Activated naive CD8-positive, alpha-beta T cell (primary cell): ENCODE measurements around the gene DCPS.
"Not testable (repeated sequence)": the region's sequence is repeated elsewhere in the genome, so short reads cannot be mapped to it uniquely, and the experiment has no call there.

Experiments
- H3K27ac Mint-ChIP-seq: one replicate; pipeline ENCODE4 v1.8.0; 2021; ENCODE audit warnings: mixed read lengths
- H3K27me3 Mint-ChIP-seq: one replicate; pipeline ENCODE4 v1.8.0; 2021; ENCODE audit warnings: mixed read lengths
- H3K36me3 Mint-ChIP-seq: one replicate; pipeline ENCODE4 v1.8.0; 2021; ENCODE audit warnings: mixed read lengths
- H3K4me1 Mint-ChIP-seq: one replicate; pipeline ENCODE4 v1.8.0; 2021; ENCODE audit warnings: low read depth, mixed read lengths
- H3K4me3 Mint-ChIP-seq: one replicate; pipeline ENCODE4 v1.8.0; 2021; ENCODE audit warnings: mild to moderate bottlenecking, mixed read lengths
- H3K9me3 Mint-ChIP-seq: one replicate; pipeline ENCODE4 v1.8.0; 2021; ENCODE audit warnings: low read depth, mixed read lengths

The DCPS gene

DNA sequence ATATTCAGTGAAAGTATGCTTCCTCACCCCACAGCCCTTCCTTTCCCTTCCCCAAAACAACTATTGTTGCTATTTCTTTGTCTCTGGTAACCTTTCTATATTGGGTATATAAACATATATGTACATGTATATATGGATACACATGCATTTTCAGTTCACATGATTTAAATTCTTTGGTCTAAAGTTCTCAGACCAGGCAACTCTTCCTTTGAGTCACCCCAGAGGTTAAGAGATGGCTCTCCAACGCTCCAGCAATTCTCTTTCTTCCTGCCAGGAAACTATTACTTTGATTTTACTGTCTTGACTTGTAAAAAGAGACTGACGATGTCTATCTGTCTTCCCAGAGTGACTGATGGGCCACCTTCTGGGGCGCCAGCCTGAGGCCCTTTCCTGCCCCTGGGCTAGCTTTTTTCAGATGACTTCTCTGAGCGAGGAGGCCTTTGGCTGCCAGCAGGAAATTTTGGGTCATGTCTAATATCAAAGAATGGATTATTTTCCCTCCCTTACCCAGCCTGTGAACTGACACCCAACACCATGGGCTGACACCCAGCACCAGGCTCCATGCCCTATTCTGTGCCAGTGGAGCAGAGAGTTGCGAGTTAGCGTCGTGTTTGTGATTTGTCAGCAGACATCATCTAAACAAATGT, 37.2 kb downstream of the DCPS start:
- peaks cover 6% of the 10 kb centered on the region for H3K36me3 Mint-ChIP-seq
- no peaks in the 10 kb centered on the region for H3K9me3 Mint-ChIP-seq
- no peaks in the 10 kb centered on the region for H3K27me3 Mint-ChIP-seq
- no peaks in the 10 kb centered on the region for H3K4me1 Mint-ChIP-seq
- no peak overlapping the region for H3K27ac Mint-ChIP-seq
- H3K4me3 Mint-ChIP-seq = no peak overlapping the region

DNA sequence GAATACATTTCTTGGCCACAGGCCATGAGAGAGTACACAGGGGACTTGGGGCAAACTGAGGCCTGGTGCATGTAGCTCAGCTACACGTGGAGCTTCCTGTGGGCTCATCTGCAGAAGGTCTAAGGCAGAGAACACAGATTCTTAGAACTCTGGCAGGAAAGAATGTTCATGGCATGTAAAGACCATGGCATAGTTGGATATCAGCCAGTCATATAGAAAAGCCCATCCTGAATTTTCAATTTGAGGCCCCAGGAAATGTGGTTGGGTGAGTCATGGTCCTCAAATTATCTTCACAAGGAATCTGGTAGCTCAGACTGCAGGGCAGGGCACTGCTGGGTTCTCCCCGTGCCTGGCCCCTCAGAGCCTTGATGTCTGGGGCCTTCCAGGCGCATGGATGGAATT, 37.9 kb downstream of the DCPS start:
- H3K27me3 Mint-ChIP-seq = no peaks in the 10 kb centered on the region
- H3K36me3 Mint-ChIP-seq = peaks cover 6% of the 10 kb centered on the region
- H3K27ac Mint-ChIP-seq = peak overlapping the region; percentile 11
- H3K4me1 Mint-ChIP-seq = no peaks in the 10 kb centered on the region
- no peaks in the 10 kb centered on the region for H3K9me3 Mint-ChIP-seq
- no peak overlapping the region for H3K4me3 Mint-ChIP-seq

DNA sequence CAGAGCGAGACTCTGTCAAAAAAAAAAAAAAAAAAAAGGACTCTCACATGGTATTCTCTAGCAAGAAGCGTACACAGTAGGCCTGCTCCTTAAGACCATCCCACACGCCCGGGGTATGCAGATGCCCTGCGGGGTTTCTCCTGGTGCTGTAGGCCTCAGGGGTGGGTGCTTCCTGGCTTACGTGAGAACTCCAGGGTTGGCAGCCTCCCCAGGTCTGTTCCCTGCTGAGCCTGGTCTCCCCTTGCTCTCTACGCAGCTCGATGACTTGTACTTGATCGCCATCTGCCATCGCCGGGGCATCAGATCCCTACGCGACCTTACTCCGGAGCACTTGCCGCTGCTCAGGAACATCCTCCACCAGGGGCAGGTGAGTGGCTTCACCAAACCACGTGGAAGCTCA, 39.2 kb downstream of the DCPS start:
- Mint-ChIP-seq H3K4me3 (no peak overlapping the region), H3K27me3 (no peaks in the 10 kb centered on the region), H3K27ac (no peak overlapping the region), H3K4me1 (no peaks in the 10 kb centered on the region), H3K9me3 (no peaks in the 10 kb centered on the region), H3K36me3 (peaks cover 6% of the 10 kb centered on the region)

DNA sequence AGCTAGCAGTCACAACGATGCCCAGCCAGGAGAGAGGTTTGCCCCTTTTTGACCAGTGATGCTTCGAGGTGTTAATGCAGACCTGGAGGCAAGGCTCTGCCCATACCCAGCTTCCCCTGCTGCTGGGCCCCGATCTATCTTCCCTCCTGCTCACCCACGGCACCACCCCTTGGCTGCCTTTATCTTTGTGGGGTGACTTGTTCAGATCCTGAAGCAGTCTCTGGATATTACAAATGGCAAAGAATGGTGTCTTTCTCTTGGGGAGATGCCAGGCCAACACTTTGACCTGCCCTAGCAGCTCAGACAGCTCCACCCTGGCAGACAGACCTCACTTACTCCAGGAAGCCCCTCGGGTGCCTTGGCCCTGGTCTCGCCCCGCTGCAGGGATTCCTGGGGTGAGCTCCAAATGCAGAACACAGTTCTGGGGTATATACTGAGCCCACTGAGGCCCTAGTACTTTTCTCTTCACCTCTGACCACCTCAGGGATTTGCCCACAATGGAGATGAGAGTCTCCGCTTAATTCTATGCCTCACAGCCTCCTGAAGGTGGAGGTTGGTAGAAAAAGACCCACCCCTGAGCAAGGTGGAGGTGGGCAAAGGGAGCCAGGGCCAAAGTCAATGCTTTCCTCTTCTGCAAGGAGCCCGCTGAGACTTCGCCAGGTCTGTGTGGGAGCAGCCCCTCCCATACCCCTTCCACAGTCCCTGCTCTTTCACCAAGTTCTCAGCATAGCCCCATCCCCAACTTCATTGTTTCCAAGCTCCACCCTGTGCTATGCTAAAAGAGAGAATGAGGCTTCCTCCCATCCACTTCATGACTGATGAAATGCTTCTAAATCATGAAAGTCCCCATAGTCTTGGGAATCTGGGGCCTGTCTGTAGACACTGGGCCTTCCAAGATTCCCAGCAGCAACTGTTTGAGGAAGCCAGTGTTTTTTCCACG, 40.6 kb downstream of the DCPS start:
- Mint-ChIP-seq H3K9me3 (no peaks in the 10 kb centered on the region), H3K27me3 (no peaks in the 10 kb centered on the region), H3K36me3 (peaks cover 6% of the 10 kb centered on the region), H3K27ac (no peak overlapping the region), H3K4me1 (peaks cover 2% of the 10 kb centered on the region), H3K4me3 (no peak overlapping the region)

DNA sequence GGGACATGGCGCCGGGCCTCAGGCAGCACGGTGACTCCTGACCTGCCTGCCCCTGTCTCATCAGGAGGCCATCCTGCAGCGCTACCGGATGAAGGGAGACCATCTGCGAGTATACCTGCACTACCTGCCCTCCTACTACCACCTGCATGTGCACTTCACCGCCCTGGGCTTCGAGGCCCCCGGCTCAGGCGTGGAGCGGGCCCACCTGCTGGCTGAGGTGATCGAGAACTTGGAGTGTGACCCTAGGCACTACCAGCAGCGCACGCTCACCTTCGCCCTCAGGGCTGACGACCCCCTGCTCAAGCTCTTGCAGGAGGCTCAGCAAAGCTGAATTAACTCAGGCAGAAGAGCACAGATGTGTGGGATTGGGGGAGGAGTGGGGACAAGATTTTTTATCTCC, 41.4 kb downstream of the DCPS start:
- Mint-ChIP-seq H3K27ac (no peak overlapping the region), H3K4me3 (no peak overlapping the region), H3K27me3 (no peaks in the 10 kb centered on the region), H3K9me3 (no peaks in the 10 kb centered on the region), H3K4me1 (peaks cover 2% of the 10 kb centered on the region), H3K36me3 (peaks cover 6% of the 10 kb centered on the region)

DNA sequence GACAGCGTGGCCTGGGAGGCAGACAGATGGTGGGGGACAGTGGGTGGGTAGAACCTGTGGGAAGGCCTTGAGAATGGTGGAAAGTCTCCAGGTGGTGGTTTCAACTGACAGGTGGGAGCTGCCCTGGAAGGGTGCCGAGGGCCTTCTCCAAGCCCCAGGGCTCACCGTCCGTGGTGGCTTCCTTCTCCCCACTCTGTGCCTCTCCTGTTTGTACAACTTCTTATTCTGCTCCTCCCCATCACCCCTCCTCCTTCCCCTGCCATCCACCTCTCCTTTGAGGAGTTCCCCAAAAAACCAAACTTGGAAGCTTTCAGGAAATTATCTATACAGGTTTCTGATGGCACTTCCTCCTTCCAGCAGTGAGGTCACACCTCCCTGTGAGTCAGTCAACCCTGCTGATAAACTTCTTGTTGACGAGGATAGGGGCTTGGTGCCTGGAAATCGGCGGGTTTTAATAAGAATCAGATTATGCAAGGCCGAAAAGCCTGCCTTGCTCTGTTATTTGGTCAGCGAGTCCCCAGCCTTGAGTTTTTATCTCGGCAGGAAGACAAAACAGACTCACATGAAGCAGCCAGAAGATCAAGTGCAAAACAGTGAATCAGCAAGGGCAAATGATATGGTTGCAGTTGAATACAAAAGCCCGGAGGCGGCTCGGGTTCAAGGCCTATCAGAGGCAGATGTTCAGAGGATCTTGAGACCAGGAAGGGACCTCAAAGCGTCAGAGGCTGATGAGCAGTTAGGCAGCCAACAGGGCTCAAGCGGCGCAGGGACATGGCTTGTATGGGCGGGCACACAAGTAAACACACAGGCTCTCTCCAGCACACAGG, 42.1 kb downstream of the DCPS start:
- peaks cover 2% of the 10 kb centered on the region for H3K4me1 Mint-ChIP-seq
- H3K27me3 Mint-ChIP-seq = no peaks in the 10 kb centered on the region
- peak overlapping the region; percentile 79 for H3K27ac Mint-ChIP-seq
- H3K4me3 Mint-ChIP-seq = no peak overlapping the region
- H3K9me3 Mint-ChIP-seq = no peaks in the 10 kb centered on the region
- H3K36me3 Mint-ChIP-seq = peaks cover 6% of the 10 kb centered on the region

DNA sequence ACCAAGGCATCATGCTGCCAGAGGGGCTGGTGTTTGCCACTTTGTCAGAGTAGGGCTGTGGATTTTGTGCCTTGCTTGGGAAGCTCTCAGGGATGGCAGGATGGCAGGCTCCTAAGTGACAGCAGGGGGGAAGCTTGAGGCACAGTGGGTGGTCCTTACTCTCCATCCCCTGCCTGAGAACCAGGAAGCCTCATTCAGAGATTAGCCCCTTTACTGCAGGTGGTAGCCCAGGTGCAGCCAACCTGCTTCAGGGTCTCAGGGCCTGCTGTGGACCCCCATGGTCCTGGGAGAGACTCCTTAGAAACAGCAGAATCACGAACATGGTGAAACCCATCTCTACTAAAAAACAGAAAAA, 42.7 kb downstream of the DCPS start:
- no peak overlapping the region for H3K27ac Mint-ChIP-seq
- no peaks in the 10 kb centered on the region for H3K9me3 Mint-ChIP-seq
- H3K4me1 Mint-ChIP-seq = peaks cover 2% of the 10 kb centered on the region
- H3K36me3 Mint-ChIP-seq = peaks cover 6% of the 10 kb centered on the region
- no peaks in the 10 kb centered on the region for H3K27me3 Mint-ChIP-seq
- no peak overlapping the region for H3K4me3 Mint-ChIP-seq

DNA sequence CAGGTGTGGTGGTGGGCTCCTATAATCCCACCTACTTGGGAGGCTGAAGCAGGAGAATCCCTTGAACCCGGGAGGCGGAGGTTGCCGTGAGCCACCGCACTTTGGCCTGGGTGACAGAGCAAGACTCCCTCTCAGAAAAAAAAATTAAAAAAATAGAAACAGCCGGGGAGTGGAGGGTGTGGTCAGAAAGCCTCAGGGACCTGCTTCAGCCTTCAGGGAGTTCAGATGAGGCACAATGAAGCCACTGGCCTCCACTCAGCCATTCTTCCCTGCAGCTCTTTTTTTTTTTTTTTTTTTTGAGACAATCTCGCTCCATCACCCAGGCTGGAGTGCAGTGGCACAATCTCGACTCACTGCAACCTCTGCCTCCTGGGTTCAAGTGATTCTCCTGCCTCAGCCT, 43.1 kb downstream of the DCPS start:
- not testable (repeated sequence) for H3K9me3 Mint-ChIP-seq, H3K4me1 Mint-ChIP-seq, H3K36me3 Mint-ChIP-seq, H3K27ac Mint-ChIP-seq, H3K4me3 Mint-ChIP-seq, H3K27me3 Mint-ChIP-seq

DNA sequence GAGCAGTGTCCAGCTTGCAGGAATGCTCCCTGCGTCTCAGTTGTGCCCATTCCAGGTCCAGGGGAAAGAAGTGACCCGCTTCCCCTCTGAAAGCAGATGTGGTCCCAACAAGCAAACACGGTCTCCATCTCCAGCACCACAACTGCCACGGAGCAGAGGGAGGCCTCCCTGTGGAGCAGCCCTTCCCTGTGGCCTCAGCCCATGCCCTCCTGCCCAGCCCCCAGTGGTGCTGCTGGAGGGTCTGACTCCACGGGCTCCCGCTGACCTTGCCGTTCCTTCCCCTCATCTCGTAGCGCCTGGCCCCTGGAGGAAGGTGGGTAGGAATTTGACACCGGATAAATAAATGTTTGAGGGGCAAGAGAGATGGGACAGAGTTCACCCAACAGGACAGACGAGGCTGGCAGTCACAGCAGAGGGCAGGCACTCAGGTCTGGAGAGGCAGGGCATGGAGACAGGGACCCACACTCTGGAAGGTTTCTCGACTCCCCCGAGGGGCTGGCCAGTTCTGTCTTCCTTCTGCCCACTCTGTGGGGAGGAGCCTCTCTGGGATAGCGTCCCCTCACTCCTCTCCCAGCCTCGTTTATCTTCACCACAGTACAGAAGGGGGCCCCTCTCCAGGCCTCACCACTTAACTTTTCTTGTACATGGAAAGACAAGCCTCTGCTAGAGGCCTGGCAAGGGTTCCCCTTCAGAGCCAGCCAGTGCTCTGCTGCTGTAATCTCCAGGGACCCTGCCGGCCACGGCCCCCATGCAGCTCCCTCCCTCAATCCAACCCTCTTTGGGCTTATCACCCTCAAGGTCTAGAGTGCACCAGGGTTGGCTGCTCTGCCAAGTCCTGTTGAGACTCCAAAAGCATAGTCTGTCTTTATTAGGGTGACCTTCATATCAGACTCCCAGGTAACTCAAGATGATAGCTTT, 44.1 kb downstream of the DCPS start:
- H3K27ac Mint-ChIP-seq = peak overlapping the region; percentile 22
- H3K27me3 Mint-ChIP-seq = no peaks in the 10 kb centered on the region
- H3K36me3 Mint-ChIP-seq = peaks cover 3% of the 10 kb centered on the region

DNA sequence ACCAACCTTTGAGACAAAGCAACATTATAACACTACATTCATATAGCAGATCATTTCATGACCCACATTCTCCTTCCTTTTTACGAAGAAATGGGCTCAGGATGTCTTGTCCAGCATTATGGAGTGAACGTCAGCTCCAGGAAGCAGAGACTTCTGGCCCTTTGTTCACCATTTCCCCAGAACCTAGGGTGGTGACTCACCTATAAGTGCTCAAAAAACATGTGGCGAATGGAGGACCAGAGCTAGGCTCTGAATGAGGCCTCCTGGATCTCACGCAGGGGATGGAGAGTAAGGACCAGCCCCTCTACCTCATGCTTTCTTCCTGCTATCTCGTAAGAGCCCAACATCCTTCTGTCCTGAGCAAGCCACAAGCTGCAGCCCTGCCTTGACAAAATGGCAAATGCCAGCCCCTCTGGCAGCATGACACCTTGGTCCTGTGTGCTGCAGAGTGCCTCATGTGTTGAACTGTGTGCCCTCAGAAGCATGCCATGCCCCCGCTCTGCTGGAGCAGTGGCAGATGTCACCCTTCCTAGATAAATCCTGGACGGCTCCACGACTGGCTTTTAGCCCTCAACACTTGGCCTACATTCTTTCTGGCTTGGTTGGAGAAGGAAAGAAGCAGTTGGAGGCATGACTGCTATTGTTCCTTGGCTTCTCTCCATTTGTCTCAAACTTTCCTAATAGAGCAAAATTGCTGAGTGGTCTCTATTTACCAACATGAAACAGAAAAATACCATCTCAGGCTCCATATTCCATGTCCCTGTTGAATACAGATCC, 45.1 kb downstream of the DCPS start:
- no peaks in the 10 kb centered on the region for H3K36me3 Mint-ChIP-seq
- H3K27me3 Mint-ChIP-seq = no peaks in the 10 kb centered on the region
- no peaks in the 10 kb centered on the region for H3K9me3 Mint-ChIP-seq
- H3K4me1 Mint-ChIP-seq = peaks cover 15% of the 10 kb centered on the region
- no peak overlapping the region for H3K4me3 Mint-ChIP-seq
- H3K27ac Mint-ChIP-seq = peak overlapping the region; percentile 55

More for the DNA sequence above, 44.1 kb downstream of the DCPS start:
- H3K4me3 Mint-ChIP-seq = no peak overlapping the region
- H3K9me3 Mint-ChIP-seq = no peaks in the 10 kb centered on the region
- peaks cover 5% of the 10 kb centered on the region for H3K4me1 Mint-ChIP-seq

DNA sequence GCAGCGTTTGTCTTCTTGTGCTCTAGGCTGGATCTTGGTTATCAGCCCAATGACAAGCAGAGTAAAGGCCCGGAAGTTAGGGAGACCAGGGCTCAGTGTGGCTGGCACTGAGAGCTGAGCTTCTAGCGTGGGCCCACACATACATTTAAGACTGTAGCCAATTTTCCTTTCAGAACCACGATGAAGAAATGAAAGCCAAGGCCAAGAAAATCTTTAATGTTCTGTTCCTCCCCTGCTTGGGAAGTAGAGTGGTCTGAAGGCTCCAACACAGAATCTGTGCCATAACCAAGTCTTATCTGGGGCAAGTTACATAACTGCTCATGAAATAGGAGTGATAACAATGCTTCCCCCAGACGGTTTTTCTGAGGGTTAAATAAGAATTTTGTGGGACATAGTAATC, 47.0 kb downstream of the DCPS start:
- no peaks in the 10 kb centered on the region for H3K9me3 Mint-ChIP-seq
- peaks cover 25% of the 10 kb centered on the region for H3K4me1 Mint-ChIP-seq
- peak overlapping the region; percentile 30 for H3K27ac Mint-ChIP-seq
- H3K4me3 Mint-ChIP-seq = no peak overlapping the region
- no peaks in the 10 kb centered on the region for H3K36me3 Mint-ChIP-seq
- no peaks in the 10 kb centered on the region for H3K27me3 Mint-ChIP-seq

DNA sequence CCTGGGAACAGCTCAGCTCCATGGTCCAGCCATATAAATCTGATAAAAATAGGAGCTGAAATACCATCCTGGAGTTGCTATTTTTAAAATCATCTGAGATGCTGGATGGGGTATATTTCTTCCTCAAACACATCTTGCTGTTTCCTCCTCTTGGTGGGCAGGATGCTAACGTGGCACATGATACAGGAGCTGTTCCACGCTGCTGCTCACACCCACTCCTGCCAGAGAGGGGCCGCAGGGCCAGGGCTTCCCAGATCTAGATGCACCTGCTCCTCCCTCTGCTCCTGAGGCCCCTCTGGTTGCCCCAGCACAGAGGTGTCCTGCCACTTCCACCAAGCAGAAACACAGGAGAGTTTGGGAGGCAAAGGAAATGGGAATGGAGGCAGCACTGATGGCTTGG, 48.3 kb downstream of the DCPS start:
- peaks cover 27% of the 10 kb centered on the region for H3K4me1 Mint-ChIP-seq

DNA sequence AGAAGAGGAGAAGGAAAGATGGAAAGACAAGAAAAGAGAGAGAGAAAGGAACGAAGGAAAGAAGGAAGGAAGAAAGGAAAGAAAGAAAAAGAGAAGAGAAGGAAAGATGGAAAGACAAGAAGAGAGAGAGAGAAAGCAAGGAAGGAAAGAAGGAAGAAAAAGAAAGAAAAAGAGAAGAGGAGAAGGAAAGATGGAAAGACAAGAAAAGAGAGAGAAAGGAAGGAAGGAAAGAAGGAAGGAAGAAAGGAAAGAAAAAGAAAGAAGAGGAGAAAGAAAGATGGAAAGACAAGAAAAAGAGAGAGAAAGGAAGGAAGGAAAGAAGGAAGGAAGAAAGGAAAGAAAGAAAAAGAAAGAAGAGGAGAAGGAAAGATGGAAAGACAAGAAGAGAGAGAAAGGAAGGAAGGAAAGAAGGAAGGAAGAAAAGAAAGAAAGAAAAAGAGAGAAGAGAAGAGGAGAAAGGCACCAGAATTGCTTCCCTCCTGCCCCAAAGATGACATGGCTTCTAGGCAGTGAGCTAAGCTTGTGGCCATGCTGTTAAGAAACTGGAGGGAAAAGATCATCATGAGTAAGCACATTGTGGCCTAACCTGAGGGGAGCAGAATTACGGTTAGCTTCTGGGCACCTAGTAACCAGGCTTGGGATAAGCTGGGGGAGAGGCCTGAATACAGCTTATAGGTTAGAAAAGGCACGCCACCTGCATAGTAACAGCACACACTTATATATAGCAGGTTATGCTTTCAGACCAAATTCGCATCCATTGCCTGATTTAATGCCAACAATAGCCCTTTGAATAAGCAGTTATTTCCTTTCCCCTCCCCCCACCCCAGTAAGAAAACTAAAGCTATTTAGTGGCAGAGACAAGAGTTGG, 49.3 kb downstream of the DCPS start:
- H3K9me3 Mint-ChIP-seq = no peaks in the 10 kb centered on the region
- peak overlapping the region; percentile 2 for H3K27ac Mint-ChIP-seq
- no peaks in the 10 kb centered on the region for H3K36me3 Mint-ChIP-seq
- peak overlapping the region; percentile 60 for H3K4me3 Mint-ChIP-seq
- H3K27me3 Mint-ChIP-seq = no peaks in the 10 kb centered on the region
- peaks cover 28% of the 10 kb centered on the region for H3K4me1 Mint-ChIP-seq

More for the DNA sequence above, 48.3 kb downstream of the DCPS start:
- Mint-ChIP-seq H3K27me3 (no peaks in the 10 kb centered on the region), H3K9me3 (no peaks in the 10 kb centered on the region), H3K27ac (no peak overlapping the region), H3K4me3 (no peak overlapping the region), H3K36me3 (no peaks in the 10 kb centered on the region)
